GM12874 (cell line): ENCODE results near the gene ZNF581.

Experiments
- CTCF ChIP-seq: IDR thresholded peaks from 2 replicates; pipeline ENCODE4 v1.5.1; 2011; ENCODE audit warnings: low read depth, mild to moderate bottlenecking, control low read depth, low read length, moderate library complexity; ENCODE audit not compliant: insufficient read depth

The ZNF581 gene

DNA sequence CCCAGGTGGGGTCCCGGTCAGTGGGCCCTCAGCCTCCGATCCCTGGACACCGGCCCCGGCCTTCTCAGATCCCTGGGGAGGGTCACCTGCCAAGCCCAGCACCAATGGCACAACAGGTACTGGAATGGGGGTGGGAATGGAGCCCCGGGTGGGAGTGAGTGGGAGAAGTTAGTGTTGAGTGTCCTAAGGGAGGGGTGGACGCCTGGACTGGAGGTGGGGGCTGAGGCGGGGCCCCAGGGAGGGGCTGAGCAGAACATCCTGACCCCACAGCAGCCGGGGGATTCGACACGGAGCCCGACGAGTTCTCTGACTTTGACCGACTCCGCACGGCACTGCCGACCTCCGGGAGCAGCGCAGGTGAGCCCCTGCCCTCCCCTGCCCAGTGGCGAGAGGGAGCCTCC is 49.2 kb downstream of the ZNF581 start:
- no peak for TF ChIP-seq CTCF

DNA sequence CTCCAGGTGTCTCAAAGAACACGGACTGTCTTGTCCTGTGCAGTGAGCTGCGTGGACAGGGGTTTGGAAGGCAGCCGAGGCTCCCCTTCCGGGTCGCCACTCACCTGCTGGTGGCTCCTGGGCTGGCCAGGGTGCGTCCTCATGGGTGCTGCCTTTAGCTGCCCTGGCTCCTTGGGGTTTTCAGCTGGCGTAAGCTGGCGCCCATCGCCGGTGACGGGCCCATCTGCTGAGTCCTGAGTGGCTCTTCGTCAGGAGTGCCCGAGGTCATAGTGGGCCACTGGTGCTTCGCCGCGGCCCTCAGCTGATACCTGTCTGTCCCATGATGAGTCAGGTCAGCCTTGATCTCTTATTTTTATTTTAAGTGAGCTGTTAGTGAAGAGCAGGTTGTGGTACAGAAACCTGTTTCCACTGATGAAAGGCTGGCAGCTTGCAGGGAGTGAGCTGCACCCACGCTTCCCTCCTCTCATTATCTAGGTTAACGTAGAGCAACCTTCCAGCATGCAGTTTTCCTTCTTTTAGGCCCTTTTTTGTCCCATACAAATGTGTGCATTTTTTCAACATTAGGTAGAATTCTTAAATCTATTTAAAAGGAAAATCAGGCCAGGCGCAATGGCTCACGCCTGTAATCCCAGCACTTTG is 50.0 kb downstream of the ZNF581 start:
- no peak for TF ChIP-seq CTCF

- TF ChIP-seq CTCF = no peak
Observed at GRCh38 chr19:55694241-55694655, 50.8 kb downstream of the ZNF581 start.

DNA sequence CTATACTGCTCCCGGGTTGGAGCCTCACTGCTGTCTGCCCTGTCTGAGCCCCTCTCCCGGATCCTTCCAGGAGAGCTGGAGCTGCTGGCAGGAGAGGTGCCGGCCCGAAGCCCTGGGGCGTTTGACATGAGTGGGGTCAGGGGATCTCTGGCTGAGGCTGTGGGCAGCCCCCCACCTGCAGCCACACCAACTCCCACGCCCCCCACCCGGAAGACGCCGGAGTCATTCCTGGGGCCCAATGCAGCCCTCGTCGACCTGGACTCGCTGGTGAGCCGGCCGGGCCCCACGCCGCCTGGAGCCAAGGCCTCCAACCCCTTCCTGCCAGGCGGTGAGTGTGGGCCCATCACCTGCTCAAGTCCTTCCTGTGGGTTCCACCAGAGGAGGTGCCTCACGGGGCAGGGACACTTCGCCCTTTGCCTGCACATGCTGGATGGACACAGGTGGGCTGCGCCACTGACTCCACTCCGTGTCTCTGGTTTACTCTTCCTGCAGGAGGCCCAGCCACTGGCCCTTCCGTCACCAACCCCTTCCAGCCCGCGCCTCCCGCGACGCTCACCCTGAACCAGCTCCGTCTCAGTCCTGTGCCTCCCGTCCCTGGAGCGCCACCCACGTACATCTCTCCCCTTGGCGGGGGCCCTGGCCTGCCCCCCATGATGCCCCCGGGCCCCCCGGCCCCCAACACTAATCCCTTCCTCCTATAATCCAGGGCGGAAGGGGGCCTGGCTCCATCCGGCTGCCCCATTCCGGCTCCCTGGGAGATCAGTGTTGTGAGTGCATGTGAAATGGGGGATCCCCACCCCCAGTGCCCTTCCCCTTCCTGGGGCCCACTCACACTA is 51.4 kb downstream of the ZNF581 start:
- no peak for TF ChIP-seq CTCF
